Nephron progenitor cell (in vitro differentiated cells): ENCODE data around the gene PSME2.

Experiments used
- DNase-seq: peaks from one replicate; pipeline ENCODE4 v3.0.0; 2021
- H3K27ac Mint-ChIP-seq: 2 replicates; pipeline ENCODE4 v1.8.0; 2021; ENCODE audit warnings: mild to moderate bottlenecking, moderate library complexity, mixed read lengths
- H3K27me3 Mint-ChIP-seq: 2 replicates; pipeline ENCODE4 v1.8.0; 2021; ENCODE audit warnings: mild to moderate bottlenecking, low read depth, mixed read lengths; ENCODE audit not compliant: poor library complexity
- H3K36me3 Mint-ChIP-seq: 2 replicates; pipeline ENCODE4 v1.8.0; 2021; ENCODE audit warnings: low read depth, mixed read lengths
- H3K4me1 Mint-ChIP-seq: 2 replicates; pipeline ENCODE4 v1.8.0; 2021; ENCODE audit warnings: mixed read lengths
- H3K4me3 Mint-ChIP-seq: 2 replicates; pipeline ENCODE4 v1.8.0; 2021; ENCODE audit warnings: mild to moderate bottlenecking, moderate library complexity, mixed read lengths
- H3K9me3 Mint-ChIP-seq: 2 replicates; pipeline ENCODE4 v1.8.0; 2021; ENCODE audit warnings: mild to moderate bottlenecking, moderate library complexity, mixed read lengths
- CTCF ChIP-seq: fragments of 200-600 bp; sonication (generic); IDR thresholded peaks from 2 replicates; pipeline ENCODE4 v1.5.0; 2021; ENCODE audit warnings: antibody characterized with exemption

PSME2 gene

GRCh38 chr14:24113801-24114531, 32.4 kb downstream of the PSME2 start:
- Mint-ChIP-seq H3K4me1 (peaks cover 18% of the 10 kb centered on the region), H3K27me3 (peaks cover 10% of the 10 kb centered on the region), H3K36me3 (peaks cover 25% of the 10 kb centered on the region), H3K27ac (peak overlapping the region; percentile 100), H3K9me3 (no peaks in the 10 kb centered on the region), H3K4me3 (peak overlapping the region; percentile 98)
- no peak for TF ChIP-seq CTCF
- peak; percentile 74 for DNase-seq

DNA sequence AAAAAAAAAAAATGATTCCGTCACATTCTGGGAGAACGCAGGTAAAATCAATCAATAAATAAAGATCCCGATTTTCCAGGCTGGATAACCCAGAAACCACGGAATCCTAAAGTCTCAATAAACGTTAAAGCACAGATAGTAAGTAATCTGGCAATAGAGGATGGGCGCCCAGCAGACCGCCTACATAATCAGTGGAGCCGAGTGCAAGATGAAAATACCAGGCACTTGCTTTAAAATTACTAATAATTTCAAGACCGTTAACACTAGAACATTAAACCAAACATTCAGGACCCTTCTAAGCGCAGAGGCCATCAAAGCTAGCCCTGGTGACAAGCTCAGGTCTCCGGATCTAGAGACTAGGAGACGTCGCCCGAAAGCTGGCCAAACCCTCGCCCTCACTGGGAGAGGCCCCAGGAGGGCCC, 33.0 kb downstream of the PSME2 start:
- H3K4me1 Mint-ChIP-seq = peaks cover 22% of the 10 kb centered on the region

DNA sequence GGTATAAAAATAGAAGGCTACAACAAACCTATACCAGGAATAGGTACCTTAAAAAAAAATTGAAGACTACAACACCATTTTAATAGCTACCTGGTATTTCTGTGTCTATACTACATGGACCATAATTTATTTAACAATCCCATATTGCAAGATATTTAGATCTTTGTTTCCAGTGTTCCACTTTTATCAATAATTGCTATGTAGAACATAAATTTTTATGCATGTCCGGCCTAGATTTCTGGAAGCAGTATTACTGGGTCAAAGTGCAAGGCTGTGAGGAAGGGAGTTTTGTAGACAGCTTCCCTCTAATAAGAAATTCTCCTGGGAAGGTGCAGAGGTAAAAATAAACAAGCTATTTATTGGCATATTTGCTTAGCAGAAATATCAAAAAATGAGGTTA, 35.9 kb downstream of the PSME2 start:
- Mint-ChIP-seq H3K4me3 (no peak overlapping the region), H3K4me1 (peaks cover 16% of the 10 kb centered on the region), H3K27me3 (peaks cover 7% of the 10 kb centered on the region), H3K36me3 (no peaks in the 10 kb centered on the region), H3K27ac (no peak overlapping the region), H3K9me3 (no peaks in the 10 kb centered on the region)
- no peak for DNase-seq
- no peak for TF ChIP-seq CTCF

More for the DNA sequence above, 33.0 kb downstream of the PSME2 start:
- H3K36me3 Mint-ChIP-seq = peaks cover 19% of the 10 kb centered on the region
- H3K4me3 Mint-ChIP-seq = peak overlapping the region; percentile 98
- peaks cover 10% of the 10 kb centered on the region for H3K27me3 Mint-ChIP-seq
- peak overlapping the region; percentile 100 for H3K27ac Mint-ChIP-seq
- H3K9me3 Mint-ChIP-seq = no peaks in the 10 kb centered on the region
- no peak for DNase-seq
- no peak for TF ChIP-seq CTCF

GRCh38 chr14:24110060-24110459, 36.4 kb downstream of the PSME2 start:
- DNase-seq = no peak
- H3K27me3 Mint-ChIP-seq = peaks cover 4% of the 10 kb centered on the region
- no peak overlapping the region for H3K27ac Mint-ChIP-seq

DNA sequence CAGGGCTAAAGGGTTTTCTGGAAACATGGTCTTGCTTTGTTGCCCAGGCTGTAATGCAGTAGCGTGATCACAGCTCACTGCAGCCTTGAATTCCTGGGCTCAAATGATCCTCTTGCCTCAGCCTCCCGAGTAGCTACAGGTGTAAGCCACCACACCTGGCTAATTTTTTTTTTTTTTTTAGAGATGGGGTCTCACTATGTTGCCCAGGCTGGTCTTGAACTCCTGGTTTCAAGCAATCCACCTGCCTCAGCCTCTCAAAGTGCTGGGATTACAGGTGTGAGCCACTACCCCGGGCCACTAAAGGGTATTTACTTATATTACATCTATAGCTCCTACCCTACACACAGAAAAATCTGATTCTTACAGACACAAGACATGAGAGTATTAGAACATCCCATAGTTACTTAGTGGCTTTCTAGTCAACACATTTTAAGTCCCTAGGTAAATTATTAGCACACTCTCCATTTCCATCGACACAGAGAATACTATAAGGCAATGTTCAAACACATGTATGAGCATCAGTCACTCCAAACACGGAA, 38.0 kb downstream of the PSME2 start:
- DNase-seq = no peak
- H3K4me3 Mint-ChIP-seq = no peak overlapping the region
- H3K27me3 Mint-ChIP-seq = no peaks in the 10 kb centered on the region
- H3K36me3 Mint-ChIP-seq = peaks cover 19% of the 10 kb centered on the region
- peaks cover 14% of the 10 kb centered on the region for H3K9me3 Mint-ChIP-seq
- no peak for TF ChIP-seq CTCF
- H3K4me1 Mint-ChIP-seq = peaks cover 11% of the 10 kb centered on the region
- H3K27ac Mint-ChIP-seq = no peak overlapping the region

More at GRCh38 chr14:24110060-24110459, 36.4 kb downstream of the PSME2 start:
- peaks cover 2% of the 10 kb centered on the region for H3K36me3 Mint-ChIP-seq
- H3K4me3 Mint-ChIP-seq = no peak overlapping the region
- no peak for TF ChIP-seq CTCF
- H3K4me1 Mint-ChIP-seq = peaks cover 11% of the 10 kb centered on the region
- peaks cover under 1% of the 10 kb centered on the region for H3K9me3 Mint-ChIP-seq
